Calu3 (cell line): Measurements from ENCODE around the gene CTDP1. TPM values are rescaled to one million over a fixed set of nuclear protein-coding genes. Genes with fewer than 3 reads are reported as not detected.

Experiments used
- BruUV-seq: library from RNA; stranded (reverse); fragments of 400-500 nt; replicated peaks from 2 replicates; lab custom pipeline; 2021; lab: Mats Ljungman, UMichigan
- CTCF ChIA-PET: fragments of 300-600 bp; sonication (Branson Sonifier 250); formaldehyde crosslinking; loops from one replicate; lab custom pipeline; 2022; ENCODE audit warnings: antibody characterized with exemption; lab: Charles Lee
- DNase-seq: peaks from one replicate; pipeline ENCODE4 v3.0.0; 2022
- H3K27ac Mint-ChIP-seq: one replicate; pipeline ENCODE4 v1.8.0; 2022; ENCODE audit warnings: mixed read lengths; ENCODE audit not compliant: unreplicated experiment
- H3K27me3 Mint-ChIP-seq: one replicate; pipeline ENCODE4 v1.8.0; 2022; ENCODE audit warnings: mixed read lengths; ENCODE audit not compliant: unreplicated experiment
- H3K36me3 Mint-ChIP-seq: one replicate; pipeline ENCODE4 v1.8.0; 2022; ENCODE audit warnings: mild to moderate bottlenecking, moderate library complexity, mixed read lengths; ENCODE audit not compliant: insufficient read depth, unreplicated experiment
- H3K4me1 Mint-ChIP-seq: one replicate; pipeline ENCODE4 v1.8.0; 2022; ENCODE audit warnings: mild to moderate bottlenecking, low read depth, mixed read lengths; ENCODE audit not compliant: unreplicated experiment
- H3K4me3 Mint-ChIP-seq: one replicate; pipeline ENCODE4 v1.8.0; 2022; ENCODE audit warnings: mild to moderate bottlenecking, low read depth, moderate library complexity, mixed read lengths; ENCODE audit not compliant: unreplicated experiment
- H3K9me3 Mint-ChIP-seq: one replicate; pipeline ENCODE4 v1.8.0; 2022; ENCODE audit warnings: low read depth, mixed read lengths; ENCODE audit not compliant: unreplicated experiment
- CTCF ChIP-seq: fragments of 200-600 bp; IDR thresholded peaks from one replicate; pipeline ENCODE4 v1.8.0; 2022; ENCODE audit warnings: antibody characterized with exemption; ENCODE audit not compliant: unreplicated experiment
- intact Hi-C: fragments of 100-400 bp; cut with micrococcal nuclease; formaldehyde crosslinking; loops from one replicate; pipeline ENCODE4 v1.10.0; 2022; ENCODE audit not compliant: unreplicated experiment
- total RNA-seq: library from RNA; stranded (reverse); gene quantifications from 2 replicates; pipeline ENCODE4 v1.2.3, GENCODE V29; 2022

Gene CTDP1
- total RNA-seq, 1 experiment from 2014 or later, result 15.6 TPM

DNA sequence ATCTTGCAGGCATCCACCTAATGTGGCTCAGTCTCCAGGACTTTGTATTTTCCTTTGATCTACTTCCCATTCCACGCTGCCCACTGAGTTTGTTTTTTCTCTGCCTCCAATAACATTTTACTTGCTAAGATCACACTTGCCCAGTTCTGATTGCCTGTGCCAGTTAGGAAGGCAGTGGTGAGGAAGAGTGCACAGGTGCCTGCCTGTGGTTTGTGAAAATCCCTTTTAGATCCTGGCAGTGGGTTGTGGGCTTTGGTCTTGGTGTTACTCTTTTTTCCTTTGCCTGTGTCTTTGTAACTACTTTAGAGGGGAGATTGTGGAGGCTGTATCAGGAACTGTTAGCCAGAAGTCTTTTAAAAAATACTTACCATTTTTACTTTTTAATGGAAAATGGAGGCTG lies 81.3 kb downstream of the CTDP1 start:
- Mint-ChIP-seq H3K36me3 (no peaks in the 10 kb centered on the region), H3K27ac (no peak overlapping the region), H3K4me3 (no peak overlapping the region), H3K27me3 (no peaks in the 10 kb centered on the region), H3K4me1 (no peaks in the 10 kb centered on the region), H3K9me3 (peaks cover 5% of the 10 kb centered on the region)
- CTCF ChIA-PET, result no interaction called here
- no TSS peak for BruUV-seq
- TF ChIP-seq CTCF, result no peak
- no peak for DNase-seq
- intact Hi-C loops, result no loop called here

GRCh38 chr18:79763407-79763806 lies 83.8 kb downstream of the CTDP1 start:
- intact Hi-C loops, result no loop called here
- H3K27ac Mint-ChIP-seq, result no peak overlapping the region
- no peak overlapping the region for H3K4me3 Mint-ChIP-seq
- H3K27me3 Mint-ChIP-seq, result no peaks in the 10 kb centered on the region
- no peak for TF ChIP-seq CTCF
- BruUV-seq, result no TSS peak
- H3K9me3 Mint-ChIP-seq, result peaks cover 7% of the 10 kb centered on the region
- no peaks in the 10 kb centered on the region for H3K36me3 Mint-ChIP-seq
- CTCF ChIA-PET, result no interaction called here
- DNase-seq, result no peak
- H3K4me1 Mint-ChIP-seq, result no peaks in the 10 kb centered on the region

- H3K27ac Mint-ChIP-seq, result no peak overlapping the region
- no TSS peak for BruUV-seq
- peaks cover 7% of the 10 kb centered on the region for H3K9me3 Mint-ChIP-seq
- no peak for TF ChIP-seq CTCF
- intact Hi-C loops, result no loop called here
- H3K4me3 Mint-ChIP-seq, result no peak overlapping the region
- CTCF ChIA-PET, result no interaction called here
- H3K36me3 Mint-ChIP-seq, result no peaks in the 10 kb centered on the region
- no peaks in the 10 kb centered on the region for H3K27me3 Mint-ChIP-seq
- H3K4me1 Mint-ChIP-seq, result no peaks in the 10 kb centered on the region
- DNase-seq, result no peak
Observed at GRCh38 chr18:79764131-79764530, 84.5 kb downstream of the CTDP1 start.

DNA sequence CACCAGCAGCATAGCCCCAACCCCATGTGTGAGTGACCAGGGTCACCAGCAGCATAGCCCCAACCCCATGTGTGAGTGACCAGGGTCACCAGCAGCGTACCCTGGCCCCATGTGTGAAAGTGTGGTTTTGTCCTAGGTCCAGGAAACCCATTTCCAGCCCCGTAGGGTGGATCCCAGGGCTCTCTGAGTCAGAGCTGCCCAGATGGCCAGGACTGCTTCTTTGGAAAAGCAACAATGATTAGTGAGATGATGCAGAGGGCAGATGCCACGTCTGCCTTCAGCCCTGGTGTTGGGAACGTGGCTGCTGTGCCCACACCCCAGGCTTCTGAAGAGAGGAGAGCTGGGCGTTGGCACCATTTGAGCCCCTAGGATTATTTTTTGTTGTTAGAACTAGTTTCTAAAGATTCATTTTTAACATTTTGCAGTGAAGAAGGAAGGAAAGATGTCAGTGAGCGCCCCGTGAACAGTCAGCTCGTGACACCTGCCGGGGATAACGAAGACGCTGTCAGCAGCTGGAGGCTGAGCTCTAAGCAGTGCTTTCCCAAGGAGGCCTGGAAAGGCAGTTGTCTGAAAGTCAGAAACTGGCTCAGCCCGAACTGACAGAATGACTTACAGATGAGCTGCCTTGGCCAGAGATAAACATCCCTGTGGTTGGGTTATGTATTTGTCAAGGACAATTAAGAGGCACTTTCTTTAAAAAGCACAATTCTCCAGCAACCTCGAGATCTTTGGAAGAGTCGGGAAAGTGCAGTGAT lies 86.1 kb downstream of the CTDP1 start:
- no peak overlapping the region for H3K27ac Mint-ChIP-seq
- TF ChIP-seq CTCF, result no peak
- H3K27me3 Mint-ChIP-seq, result no peaks in the 10 kb centered on the region
- BruUV-seq, result no TSS peak
- H3K9me3 Mint-ChIP-seq, result peaks cover 7% of the 10 kb centered on the region
- no peak for DNase-seq
- intact Hi-C loops, result no loop called here
- no peaks in the 10 kb centered on the region for H3K4me1 Mint-ChIP-seq
- H3K36me3 Mint-ChIP-seq, result no peaks in the 10 kb centered on the region
- CTCF ChIA-PET, result no interaction called here
- no peak overlapping the region for H3K4me3 Mint-ChIP-seq
